Endothelial cell of umbilical vein (primary cell): ENCODE data around the gene CELSR1.

Source experiments
- CTCF ChIP-seq, 2 donors: IDR thresholded peaks; 1 replicate in 1 of 2; 2 replicates in 1 of 2; pipeline ENCODE4 v1.5.1; 2011; ENCODE audit warnings: low read length in 2 of 2, mild to moderate bottlenecking in 2 of 2, moderate library complexity in 2 of 2, control low read depth in 1 of 2, inconsistent platforms in 1 of 2, low read depth in 1 of 2; ENCODE audit not compliant: insufficient read depth in 1 of 2; ENCODE audit errors: extremely low read depth in 1 of 2
- EZH2 ChIP-seq: IDR thresholded peaks from 2 replicates; pipeline ENCODE4 v1.6.1; 2012; ENCODE audit warnings: borderline replicate concordance, low read depth, mild to moderate bottlenecking, moderate library complexity, low read length, inconsistent platforms; ENCODE audit not compliant: severe bottlenecking
- FOS ChIP-seq: IDR thresholded peaks from 2 replicates; pipeline ENCODE4 v1.6.1; 2011; ENCODE audit warnings: mild to moderate bottlenecking, low read length, moderate library complexity, borderline replicate concordance; ENCODE audit not compliant: insufficient read depth
- MYC ChIP-seq: IDR thresholded peaks from one replicate; pipeline ENCODE4 v1.6.1; 2011; ENCODE audit warnings: mild to moderate bottlenecking, low read depth, low read length
- POLR2A ChIP-seq: IDR thresholded peaks from 2 replicates; pipeline ENCODE4 v1.6.1; 2012; ENCODE audit warnings: low read depth, mild to moderate bottlenecking, control low read depth, low read length
- POLR2AphosphoS5 ChIP-seq: IDR thresholded peaks from 2 replicates; pipeline ENCODE4 v1.6.1; 2012; ENCODE audit warnings: low read depth, mild to moderate bottlenecking, control low read depth, low read length, moderate library complexity; ENCODE audit not compliant: insufficient read depth

- TF ChIP-seq EZH2 = no peak
- TF ChIP-seq CTCF (IDR thresholded peaks at IDR 0.05; ENCODE audit: extremely low read depth in 1 of 2, insufficient read depth in 1 of 2, low read depth in 1 of 2, low read length in 2 of 2) = no peak
- TF ChIP-seq POLR2A = no peak
- no peak for TF ChIP-seq POLR2AphosphoS5
- TF ChIP-seq MYC = no peak
- TF ChIP-seq FOS = no peak
These were observed 64.2 kb downstream of the CELSR1 start for GRCh38 chr22:46473021-46473779.
